ENCODE measurements around the gene PDE6B. TPM values are rescaled to one million over a fixed set of nuclear protein-coding genes. Genes with fewer than 3 reads are reported as not detected.

Gene PDE6B
- total RNA-seq, 6 donors from 2014 or later = 4.2 to 28.3 (median 9.0) TPM

DNA sequence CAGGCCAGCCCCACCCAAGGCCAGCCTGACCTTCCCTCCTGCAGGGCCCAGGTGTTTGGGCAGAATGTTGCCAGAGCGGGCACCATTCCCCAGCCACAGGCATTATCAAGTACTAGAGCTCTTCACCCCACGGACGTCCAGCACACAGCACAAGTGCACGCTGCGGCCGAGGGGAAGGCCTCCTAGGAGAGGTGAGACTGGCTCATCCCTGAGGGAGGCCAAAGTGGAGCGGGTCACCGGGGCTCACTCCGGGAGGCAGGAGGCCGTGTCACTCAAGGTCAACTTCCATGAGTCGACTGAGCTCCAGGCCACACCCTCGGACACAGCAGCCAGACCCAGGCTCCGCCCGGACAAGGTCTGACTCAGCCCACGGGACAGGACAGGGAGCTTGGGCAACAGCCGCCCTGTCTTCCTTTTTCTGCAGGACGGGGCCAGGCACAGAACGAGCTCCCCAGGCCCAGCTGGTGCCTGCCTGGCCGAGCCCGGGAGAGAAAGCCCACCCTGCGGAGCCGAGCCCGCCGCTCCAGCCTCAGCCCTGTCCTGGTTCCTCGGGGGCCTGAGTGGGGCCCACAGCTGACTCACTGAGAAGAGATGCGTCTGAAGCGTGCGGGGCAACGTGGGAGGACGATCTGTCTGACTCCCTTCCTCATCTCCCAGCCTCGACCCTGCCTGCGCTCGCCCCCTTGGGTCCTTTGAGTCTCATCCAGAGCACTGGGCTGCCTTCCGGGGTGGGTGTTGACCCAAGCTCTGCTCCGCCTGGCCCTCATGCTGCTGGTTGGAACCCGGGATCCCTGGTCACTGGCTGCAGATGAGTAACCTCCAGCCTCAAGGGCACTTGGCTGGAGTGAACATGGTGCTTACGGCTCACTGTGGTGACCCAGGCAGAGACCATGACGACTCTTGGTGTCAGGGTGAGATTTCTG is 61.9 kb downstream of the PDE6B start:
- H3K27ac ChIP-seq = peak overlapping the region; percentile 82 to 92 (median 88)
- peak overlapping the region in 2 of 4 donors; percentile 60 to 61 for H3K4me3 ChIP-seq
- TF ChIP-seq POLR2AphosphoS5 (IDR thresholded peaks at IDR 0.05) = peak; percentile 57 to 59
- TF ChIP-seq, protein P1, sequence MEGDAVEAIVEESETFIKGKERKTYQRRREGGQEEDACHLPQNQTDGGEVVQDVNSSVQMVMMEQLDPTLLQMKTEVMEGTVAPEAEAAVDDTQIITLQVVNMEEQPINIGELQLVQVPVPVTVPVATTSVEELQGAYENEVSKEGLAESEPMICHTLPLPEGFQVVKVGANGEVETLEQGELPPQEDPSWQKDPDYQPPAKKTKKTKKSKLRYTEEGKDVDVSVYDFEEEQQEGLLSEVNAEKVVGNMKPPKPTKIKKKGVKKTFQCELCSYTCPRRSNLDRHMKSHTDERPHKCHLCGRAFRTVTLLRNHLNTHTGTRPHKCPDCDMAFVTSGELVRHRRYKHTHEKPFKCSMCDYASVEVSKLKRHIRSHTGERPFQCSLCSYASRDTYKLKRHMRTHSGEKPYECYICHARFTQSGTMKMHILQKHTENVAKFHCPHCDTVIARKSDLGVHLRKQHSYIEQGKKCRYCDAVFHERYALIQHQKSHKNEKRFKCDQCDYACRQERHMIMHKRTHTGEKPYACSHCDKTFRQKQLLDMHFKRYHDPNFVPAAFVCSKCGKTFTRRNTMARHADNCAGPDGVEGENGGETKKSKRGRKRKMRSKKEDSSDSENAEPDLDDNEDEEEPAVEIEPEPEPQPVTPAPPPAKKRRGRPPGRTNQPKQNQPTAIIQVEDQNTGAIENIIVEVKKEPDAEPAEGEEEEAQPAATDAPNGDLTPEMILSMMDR (IDR thresholded peaks at IDR 0.05) = no peak
- peak in 1 of 4 donors; percentile 84 for TF ChIP-seq POLR2A (IDR thresholded peaks at IDR 0.05)
- no peak for TF ChIP-seq EP300 (IDR thresholded peaks at IDR 0.05)
- H3K9me3 ChIP-seq = no peaks in the 10 kb centered on the region
- H3K36me3 ChIP-seq = peaks cover 0 to 5% (median 0%) of the 10 kb centered on the region in 4 donors
- H3K4me1 ChIP-seq = peaks cover 38 to 53% (median 44%) of the 10 kb centered on the region in 4 donors
- ATAC-seq (ENCODE audit: low FRiP score in 2 of 2) (peak; percentile 90 to 92), DNase-seq (peak; percentile 89 to 94)
- no peaks in the 10 kb centered on the region for H3K27me3 ChIP-seq
- WGBS, 2 donors = 24 to 75% methylated on average over 5 to 30 of the region's 38 CpGs

DNA sequence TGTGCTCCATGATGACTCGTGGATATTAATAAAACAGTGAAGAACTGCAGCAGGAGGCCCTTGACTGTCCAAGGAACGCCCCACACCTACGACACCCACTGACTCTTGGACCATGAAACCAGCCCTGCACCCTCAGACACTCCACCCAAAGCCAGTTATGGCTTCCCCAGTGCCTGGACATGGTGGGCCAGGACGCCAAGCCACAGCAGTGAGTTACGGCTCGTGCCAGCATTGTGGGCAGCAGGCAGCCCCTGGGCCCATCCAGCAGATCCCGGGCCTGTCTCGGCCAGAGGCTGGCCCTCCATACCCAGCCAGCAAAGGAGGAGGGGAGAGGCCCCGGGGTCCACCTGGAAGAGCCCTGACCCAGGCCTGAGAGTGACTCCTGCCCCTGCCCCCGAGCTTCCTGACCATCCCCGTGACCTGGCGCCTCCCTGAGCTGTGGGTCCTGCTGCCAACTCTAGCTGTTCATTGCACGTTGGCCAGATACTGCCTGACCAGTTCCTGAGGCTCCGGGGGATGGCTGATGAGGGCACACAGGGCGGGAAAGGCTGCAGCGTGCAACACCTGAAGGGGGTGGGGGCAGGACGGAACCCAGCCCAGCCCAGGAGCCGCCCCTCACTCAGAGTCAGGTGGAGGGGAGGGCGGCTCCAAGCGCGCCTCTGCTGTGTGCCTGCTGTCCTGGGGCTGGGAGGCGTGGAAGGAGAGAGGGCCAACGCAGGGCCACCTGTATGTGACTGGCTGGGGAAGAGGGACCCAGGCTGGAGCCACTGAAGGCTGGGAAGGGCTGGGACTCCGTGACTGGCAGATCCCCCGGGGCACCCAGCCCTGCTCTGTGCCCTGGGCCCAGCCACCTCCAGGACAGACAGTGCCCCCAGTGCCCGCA is 62.8 kb downstream of the PDE6B start:
- ATAC-seq (ENCODE audit: low FRiP score in 2 of 2) = peak in 1 of 2 donors; percentile 50
- 61 to 80% methylated on average over 8 to 23 of the region's 26 CpGs for WGBS, 2 donors

GRCh38 chr4:688854-689681 is 63.7 kb downstream of the PDE6B start, which contains the start of gene SLC49A3:
SLC49A3 (minus strand) TSS chr4:689151; CDS start chr4:689127, 24 bp downstream.
- Histone ChIP-seq H3K4me3 (peak within 1 kb of the TSS; percentile 34 to 61 (median 58)), H3K27ac (peak within 1 kb of the TSS; percentile 82 to 92 (median 88)), H3K4me1 (peaks cover 30 to 41% (median 36%) of the 10 kb centered on the region in 4 donors), H3K27me3 (no peaks in the 10 kb centered on the region), H3K9me3 (no peaks in the 10 kb centered on the region), H3K36me3 (peaks cover 0 to 5% (median 0%) of the 10 kb centered on the region in 4 donors)
- DNase-seq (peak in 1 of 2 donors; percentile 90), ATAC-seq (ENCODE audit: low FRiP score in 2 of 2) (peak in 1 of 2 donors; percentile 69)
- 15% methylated on average over 41 of the region's 59 CpGs; no CpG with 5 or more reads in 1 of the 2 donors for WGBS, 2 donors
- TF ChIP-seq POLR2A (IDR thresholded peaks at IDR 0.05) = peak in 1 of 4 donors; percentile 45
- TF ChIP-seq POLR2AphosphoS5 (IDR thresholded peaks at IDR 0.05) = no peak

More for the DNA sequence above, 62.8 kb downstream of the PDE6B start:
- H3K27ac ChIP-seq = peak overlapping the region; percentile 82 to 92 (median 88)
- no peaks in the 10 kb centered on the region for H3K9me3 ChIP-seq
- H3K4me1 ChIP-seq = peaks cover 38 to 50% (median 42%) of the 10 kb centered on the region in 4 donors
- no peaks in the 10 kb centered on the region for H3K27me3 ChIP-seq
- TF ChIP-seq, protein P1 (IDR thresholded peaks at IDR 0.05) = no peak
- TF ChIP-seq EP300 (IDR thresholded peaks at IDR 0.05) = no peak
- H3K4me3 ChIP-seq = peak overlapping the region; percentile 34 to 61 (median 58)
- DNase-seq = peak; percentile 63 to 78
- H3K36me3 ChIP-seq = peaks cover 0 to 5% (median 0%) of the 10 kb centered on the region in 4 donors

DNA sequence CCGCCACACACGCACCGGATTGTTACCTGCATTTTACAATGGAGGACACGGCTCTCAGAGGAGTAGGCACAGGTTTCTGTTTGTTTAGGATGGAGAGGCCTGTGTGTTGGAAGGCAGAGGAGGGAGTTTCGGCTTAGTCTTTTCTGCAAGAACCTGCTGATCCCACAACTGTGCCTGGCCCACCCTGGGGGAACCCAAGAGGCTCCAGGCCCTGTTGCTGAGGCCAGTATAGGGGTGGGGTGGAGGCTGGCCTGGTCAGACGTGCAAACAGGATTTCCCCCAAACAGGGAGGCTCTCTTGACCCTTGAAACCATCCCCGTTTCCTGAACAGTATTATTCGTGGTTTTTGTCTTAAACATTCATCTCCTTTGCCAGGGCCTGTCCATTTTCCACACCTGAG is 64.3 kb downstream of the PDE6B start:
- no peaks in the 10 kb centered on the region for H3K9me3 ChIP-seq
- peak overlapping the region in 3 of 4 donors; percentile 56 to 61 (median 60) for H3K4me3 ChIP-seq
- DNase-seq (no peak), ATAC-seq (ENCODE audit: low FRiP score in 2 of 2) (no peak)
- 61 to 66% methylated on average over 8 of the region's 8 CpGs for WGBS, 2 donors
- H3K4me1 ChIP-seq = peaks cover 29 to 39% (median 35%) of the 10 kb centered on the region in 4 donors
- peak overlapping the region; percentile 82 to 92 (median 88) for H3K27ac ChIP-seq
- no peaks in the 10 kb centered on the region for H3K27me3 ChIP-seq
- H3K36me3 ChIP-seq = peaks cover 0 to 5% (median 0%) of the 10 kb centered on the region in 4 donors
- TF ChIP-seq, protein P1 (IDR thresholded peaks at IDR 0.05) = no peak
- no peak for TF ChIP-seq POLR2A (IDR thresholded peaks at IDR 0.05)
- no peak for TF ChIP-seq EP300 (IDR thresholded peaks at IDR 0.05)
- no peak for TF ChIP-seq POLR2AphosphoS5 (IDR thresholded peaks at IDR 0.05)

Data from upper lobe of left lung (tissue), 6 donors.